Spleen (tissue), 7 donors: ENCODE measurements around the gene SPATA20.

Experiments used
- CTCF ChIP-seq, 11 experiments: fragments of 200-600 bp in 7 of 11; fragments of 450-650 bp in 4 of 11; sonication (generic) in 4 of 11; IDR thresholded peaks in 8 of 11; conservative IDR thresholded peaks in 3 of 11; 1 replicate in 7 of 11; 2 replicates in 4 of 11; pipeline versions ENCODE4 v1.4.0 to v1.8.0; 2016 to 2021; ENCODE audit warnings: antibody characterized with exemption in 11 of 11, inconsistent platforms in 4 of 11, mild to moderate bottlenecking in 1 of 11
- POLR2A ChIP-seq, 3 donors: fragments of 450-650 bp; IDR thresholded peaks; one replicate each; pipeline ENCODE4 v1.5.1; 2017; ENCODE audit warnings: antibody characterized with exemption in 3 of 3, mild to moderate bottlenecking in 1 of 3
- POLR2AphosphoS5 ChIP-seq, 3 donors: sonication (generic); formaldehyde crosslinking; IDR thresholded peaks; one replicate each; pipeline ENCODE4 v1.5.1; 2017; ENCODE audit warnings: antibody characterized with exemption in 3 of 3
- donor health status: DM: no; HTN: no; CAD: no; lungs with moderate emphysema.
- donor health status: DM: no; HTN: no; CAD: no.
- donor health status: DM: no; HTN: no; CAD: no.

GRCh38 chr17:50529849-50530248 lies 17.1 kb upstream of the SPATA20 start:
- no peak for TF ChIP-seq CTCF (IDR thresholded peaks at IDR 0.05 in 8 of 11, conservative IDR thresholded peaks at IDR 0.05 in 3 of 11)
- no peak for TF ChIP-seq POLR2AphosphoS5 (IDR thresholded peaks at IDR 0.05)
- TF ChIP-seq POLR2A (IDR thresholded peaks at IDR 0.05) = no peak
